AG09319 (cell line): Measurements from ENCODE around the gene AUTS2.
A peak's percentile ranks its signal among the peaks of the same experiment; 100 is the strongest.

Source experiments
- DNase-seq: peaks from one replicate; pipeline ENCODE4 v3.0.0-alpha.2; 2010; ENCODE audit warnings: low read depth; ENCODE audit errors: extremely low read depth
- TF ChIP-seq, protein P1 (sequence below): IDR thresholded peaks from 2 replicates; pipeline ENCODE4 v1.5.1; 2011; ENCODE audit warnings: low read depth, mild to moderate bottlenecking, inconsistent platforms, low read length, moderate library complexity

AUTS2 gene

DNA sequence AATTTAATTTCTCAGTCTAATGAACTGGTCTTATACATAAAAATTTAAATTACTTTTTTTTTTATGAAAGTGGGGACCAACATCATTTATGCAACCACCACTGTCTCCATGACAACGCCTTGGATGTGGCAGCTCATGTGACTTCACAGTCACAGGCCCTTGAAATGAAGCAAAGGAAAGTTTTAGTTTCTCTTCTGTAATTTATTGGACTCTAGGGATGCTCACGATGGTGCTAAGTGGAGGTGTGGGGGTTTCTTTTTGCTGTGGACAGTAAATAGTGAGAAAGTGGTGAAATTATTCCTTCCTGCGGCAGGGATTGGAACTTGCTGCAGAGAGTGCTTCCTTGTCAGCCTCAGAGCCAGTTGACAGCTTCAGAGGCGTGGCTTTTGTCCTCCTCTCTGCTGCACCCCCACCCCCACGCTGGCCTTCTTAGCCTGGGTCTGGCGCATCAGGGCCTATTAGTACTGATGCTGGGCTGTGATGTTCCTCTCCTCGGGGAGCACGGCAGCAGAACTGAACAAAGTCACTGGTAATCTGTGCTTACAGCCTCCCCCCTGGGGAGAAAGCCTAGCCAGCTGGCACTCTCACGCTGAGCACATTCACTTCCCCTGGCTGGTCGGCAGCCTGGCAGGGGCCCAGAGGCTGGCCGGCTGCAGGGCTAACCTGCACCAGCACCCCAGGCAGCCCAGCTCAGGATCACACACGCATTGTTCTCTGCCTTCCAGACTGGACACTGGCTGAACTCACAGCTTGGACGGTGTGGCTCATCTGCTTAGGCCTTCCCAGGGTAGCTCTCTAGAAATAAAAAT, 1016.2 kb downstream of the AUTS2 start:
- TF ChIP-seq, protein P1, sequence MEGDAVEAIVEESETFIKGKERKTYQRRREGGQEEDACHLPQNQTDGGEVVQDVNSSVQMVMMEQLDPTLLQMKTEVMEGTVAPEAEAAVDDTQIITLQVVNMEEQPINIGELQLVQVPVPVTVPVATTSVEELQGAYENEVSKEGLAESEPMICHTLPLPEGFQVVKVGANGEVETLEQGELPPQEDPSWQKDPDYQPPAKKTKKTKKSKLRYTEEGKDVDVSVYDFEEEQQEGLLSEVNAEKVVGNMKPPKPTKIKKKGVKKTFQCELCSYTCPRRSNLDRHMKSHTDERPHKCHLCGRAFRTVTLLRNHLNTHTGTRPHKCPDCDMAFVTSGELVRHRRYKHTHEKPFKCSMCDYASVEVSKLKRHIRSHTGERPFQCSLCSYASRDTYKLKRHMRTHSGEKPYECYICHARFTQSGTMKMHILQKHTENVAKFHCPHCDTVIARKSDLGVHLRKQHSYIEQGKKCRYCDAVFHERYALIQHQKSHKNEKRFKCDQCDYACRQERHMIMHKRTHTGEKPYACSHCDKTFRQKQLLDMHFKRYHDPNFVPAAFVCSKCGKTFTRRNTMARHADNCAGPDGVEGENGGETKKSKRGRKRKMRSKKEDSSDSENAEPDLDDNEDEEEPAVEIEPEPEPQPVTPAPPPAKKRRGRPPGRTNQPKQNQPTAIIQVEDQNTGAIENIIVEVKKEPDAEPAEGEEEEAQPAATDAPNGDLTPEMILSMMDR: no peak
- peak; percentile 2 for DNase-seq

DNA sequence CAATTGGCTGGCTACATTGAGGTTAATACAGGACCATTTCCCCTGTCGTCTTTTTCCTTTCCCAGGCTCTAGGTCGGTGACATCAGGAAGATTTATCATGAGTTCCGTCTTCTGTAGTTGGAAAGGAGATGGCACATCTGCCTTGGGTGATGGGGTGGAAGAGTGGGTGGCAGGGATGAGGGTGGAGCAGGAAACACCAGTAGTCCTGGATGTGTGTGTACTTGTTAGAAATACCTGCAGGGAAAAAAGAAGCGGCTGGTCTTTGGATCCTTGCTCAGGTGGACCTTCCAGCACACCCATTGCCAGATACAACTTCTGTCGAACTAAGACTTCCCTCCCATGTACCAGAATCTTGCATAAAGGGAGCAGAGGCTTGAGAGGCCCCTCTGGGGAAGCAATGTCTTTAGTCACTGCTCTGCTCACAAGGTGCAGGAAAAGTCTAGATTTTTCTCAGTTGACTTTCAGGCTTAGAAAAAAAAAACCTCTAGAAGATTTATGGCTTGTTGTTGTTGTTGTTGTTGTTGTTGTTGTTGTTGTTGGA, 1016.9 kb downstream of the AUTS2 start:
- DNase-seq: no peak
- TF ChIP-seq, protein P1: no peak

DNA sequence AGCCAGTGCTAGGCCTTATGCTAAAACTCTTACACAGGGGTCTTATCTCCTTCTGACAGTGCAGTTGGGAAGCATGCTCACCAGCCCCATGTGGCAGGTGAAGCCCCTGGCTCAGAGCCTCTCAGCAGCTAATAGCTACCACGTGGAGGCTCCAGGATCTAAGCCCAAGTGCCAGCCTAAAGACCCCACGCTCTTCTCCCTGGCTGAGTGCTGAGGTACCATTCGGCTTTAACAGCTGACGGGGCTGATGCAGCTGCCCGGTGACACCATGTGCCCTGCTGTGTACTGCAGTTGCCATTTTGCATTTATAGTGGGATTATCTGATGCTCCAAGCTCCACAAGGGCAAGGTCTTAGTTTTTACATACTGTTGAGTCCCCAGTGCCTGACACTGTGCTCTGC, 1017.9 kb downstream of the AUTS2 start:
- TF ChIP-seq, protein P1: no peak
- no peak for DNase-seq

DNA sequence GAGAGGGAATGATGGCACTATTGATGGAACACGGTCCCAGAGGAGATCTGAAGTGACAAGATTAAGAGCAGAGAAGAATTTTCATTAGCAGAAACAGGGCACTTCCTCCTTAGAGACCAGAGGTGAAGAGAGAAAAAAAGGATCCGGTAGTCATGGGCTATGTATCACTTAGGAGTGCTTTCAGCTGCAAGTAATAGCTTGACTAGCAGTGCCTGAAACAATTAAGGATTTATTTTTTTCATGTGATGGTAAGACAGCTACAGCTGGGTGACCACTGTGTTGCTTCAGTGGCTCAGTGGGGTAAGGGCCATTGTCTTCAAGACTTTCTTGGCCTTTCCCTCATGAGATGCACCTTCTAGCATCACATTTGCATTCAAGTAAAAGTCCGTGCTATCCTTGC, 1018.5 kb downstream of the AUTS2 start:
- TF ChIP-seq, protein P1: no peak

DNA sequence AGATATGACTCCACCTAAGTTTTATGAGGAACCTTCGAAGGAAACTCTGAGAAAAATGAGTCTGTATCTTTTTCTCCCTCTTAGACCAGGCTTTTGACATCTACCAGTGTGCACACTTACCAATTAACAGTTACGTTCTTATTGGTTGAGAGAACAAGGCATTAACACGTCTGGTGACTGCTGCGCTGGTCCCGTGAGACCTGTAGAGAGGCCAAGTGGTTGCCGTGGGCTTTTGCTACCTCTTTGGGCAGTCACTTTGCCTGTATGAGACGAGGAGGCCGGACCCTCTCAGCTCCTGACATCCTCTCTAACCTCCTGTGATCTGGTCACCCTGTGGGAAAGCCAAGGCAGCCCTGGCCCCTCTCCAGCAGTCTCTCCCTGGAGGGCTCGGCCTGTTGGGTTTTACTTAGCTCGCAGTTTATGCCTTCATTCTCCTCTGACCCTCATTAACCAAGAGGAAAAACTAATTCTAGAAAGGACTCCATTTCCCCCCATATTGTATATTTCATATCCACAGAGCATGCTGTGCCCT, 1019.8 kb downstream of the AUTS2 start:
- DNase-seq: no peak
- TF ChIP-seq, protein P1: no peak

More for the DNA sequence above, 1018.5 kb downstream of the AUTS2 start:
- DNase-seq: no peak

DNA sequence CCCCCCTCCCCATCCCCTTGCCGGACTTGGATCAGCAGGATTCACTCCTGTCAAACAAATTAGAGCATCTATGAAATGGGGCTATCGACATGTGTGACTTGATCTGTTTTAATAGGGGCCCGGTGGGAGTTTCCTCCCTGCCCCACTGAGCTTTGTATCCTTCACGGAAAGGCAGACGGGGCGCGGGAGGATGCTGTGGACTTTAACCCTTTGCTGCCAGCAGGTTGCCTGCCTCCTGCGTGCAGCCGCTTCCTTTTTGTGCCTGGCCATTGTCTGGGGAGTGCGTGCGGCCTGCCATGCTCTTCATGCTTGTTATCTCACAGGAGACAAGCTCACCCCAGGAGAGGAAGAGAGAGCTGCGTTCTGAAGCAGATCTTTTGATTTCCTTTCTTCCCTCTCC, 1020.9 kb downstream of the AUTS2 start:
- TF ChIP-seq, protein P1: no peak
- DNase-seq: no peak

DNA sequence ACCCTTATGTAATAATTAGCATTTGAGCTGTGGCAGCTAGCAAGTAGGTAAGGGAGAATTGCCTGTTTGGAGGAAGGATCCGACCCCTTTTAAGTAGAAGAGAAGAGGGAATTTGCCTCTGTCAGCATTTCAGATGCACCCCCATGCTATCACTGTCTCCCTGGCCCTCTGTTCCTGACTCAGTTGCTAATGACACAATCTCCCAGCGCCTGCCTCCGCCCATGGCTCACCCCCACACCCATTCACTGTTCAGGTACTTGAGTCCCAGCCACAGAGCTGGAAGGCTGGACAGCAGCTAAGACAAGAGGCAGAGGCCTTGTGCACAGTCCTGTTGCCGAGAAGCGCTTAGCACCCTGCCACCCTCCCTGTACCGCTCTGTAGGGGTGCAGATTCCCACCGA, 1021.4 kb downstream of the AUTS2 start:
- TF ChIP-seq, protein P1: no peak
- DNase-seq: no peak
